NAMALWA (cell line): ENCODE results near the gene ALDH16A1.

Experiments used
- DNase-seq: peaks from one replicate; pipeline ENCODE4 v3.0.0-alpha.2; 2015; ENCODE audit warnings: low spot score

Gene ALDH16A1

DNA sequence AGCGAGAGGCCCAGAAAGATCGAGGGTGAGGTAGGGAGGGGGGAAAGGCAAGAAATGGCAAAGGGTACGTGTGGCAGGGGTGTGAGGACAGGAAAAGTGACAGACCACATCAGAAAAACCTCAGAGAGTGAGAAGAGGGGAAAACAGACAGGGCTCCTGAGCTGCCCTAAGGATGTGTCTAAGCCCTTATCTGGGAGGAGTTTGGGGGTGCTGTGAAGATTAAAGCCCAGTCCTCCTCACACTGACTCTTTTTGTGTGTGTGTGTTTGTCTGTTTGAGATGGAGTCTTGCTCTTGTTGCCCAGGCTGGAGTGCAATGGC is 29.1 kb upstream of the ALDH16A1 start:
- DNase-seq: no peak

GRCh38 chr19:49425178-49425577 is 27.8 kb upstream of the ALDH16A1 start, which contains the start of gene GFY:
Gene GFY, plus strand, starts transcription at chr19:49425388. Its CDS starts 1,043 bp downstream, at chr19:49426431.
- DNase-seq: no peak

GRCh38 chr19:49425922-49426592 is 27.0 kb upstream of the ALDH16A1 start:
- peak; percentile 38 for DNase-seq

- DNase-seq: no peak
These were observed 25.7 kb upstream of the ALDH16A1 start for GRCh38 chr19:49427339-49427738.

GRCh38 chr19:49427855-49428546 is 25.0 kb upstream of the ALDH16A1 start:
- no peak for DNase-seq

GRCh38 chr19:49428547-49429451 is 24.2 kb upstream of the ALDH16A1 start:
- DNase-seq: no peak

DNA sequence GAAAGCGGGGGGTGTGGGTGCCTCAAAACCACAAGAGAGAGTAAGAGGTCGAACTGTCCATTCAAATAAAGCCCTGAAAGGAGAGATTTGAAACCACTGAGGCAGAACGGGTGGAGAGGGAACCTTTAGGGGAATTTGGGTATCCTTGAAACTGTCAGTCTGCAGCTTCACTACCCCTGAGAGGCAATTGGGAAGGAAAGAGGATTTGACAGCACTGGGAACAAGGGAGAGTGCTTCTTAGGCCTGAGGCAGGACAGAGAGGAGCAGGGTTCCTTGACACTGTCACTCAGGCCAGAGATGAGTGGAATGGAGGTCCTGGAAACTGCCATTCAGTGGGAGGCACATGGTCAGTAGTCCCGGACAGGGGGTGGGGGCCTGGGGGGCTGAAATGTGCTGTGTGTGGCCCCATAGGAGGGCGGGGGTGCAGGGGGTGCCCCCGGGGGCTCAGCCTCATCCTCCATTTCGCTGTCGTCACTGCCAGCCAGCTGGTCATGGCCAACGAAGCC is 22.8 kb upstream of the ALDH16A1 start:
- no peak for DNase-seq

DNA sequence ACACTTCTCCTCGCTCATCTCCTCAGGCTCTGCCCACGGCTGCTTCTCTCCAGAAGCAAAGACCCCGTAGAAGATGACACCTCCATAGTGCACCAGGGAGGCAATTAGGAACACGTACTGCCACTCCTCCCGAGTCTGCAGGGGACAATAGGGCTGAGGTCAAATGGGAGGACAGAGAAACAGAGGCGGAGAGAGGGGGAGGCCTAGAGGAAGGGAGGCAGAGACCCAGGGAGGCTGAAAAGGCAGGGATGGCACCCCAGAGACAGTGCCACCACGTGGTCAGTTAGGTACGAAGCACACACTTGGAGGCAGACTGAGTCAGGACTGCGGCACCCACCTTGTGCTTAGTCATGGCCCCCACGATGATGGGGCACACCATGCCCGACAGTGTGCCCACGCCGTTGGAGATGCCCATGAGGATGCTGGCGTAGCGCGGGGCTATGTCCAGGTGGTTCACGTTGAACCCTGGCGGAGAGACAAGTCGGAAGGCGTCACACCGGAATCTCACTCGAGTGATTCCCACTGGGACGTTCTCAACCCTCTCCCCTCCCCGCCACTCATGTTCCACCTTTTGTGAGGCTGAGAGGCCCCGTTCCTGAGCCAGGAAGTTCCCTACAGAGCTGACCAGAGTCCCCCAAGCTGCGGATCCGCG is 22.2 kb upstream of the ALDH16A1 start:
- DNase-seq: peak; percentile 64

GRCh38 chr19:49431330-49431749 is 21.7 kb upstream of the ALDH16A1 start:
- DNase-seq: peak; percentile 56

DNA sequence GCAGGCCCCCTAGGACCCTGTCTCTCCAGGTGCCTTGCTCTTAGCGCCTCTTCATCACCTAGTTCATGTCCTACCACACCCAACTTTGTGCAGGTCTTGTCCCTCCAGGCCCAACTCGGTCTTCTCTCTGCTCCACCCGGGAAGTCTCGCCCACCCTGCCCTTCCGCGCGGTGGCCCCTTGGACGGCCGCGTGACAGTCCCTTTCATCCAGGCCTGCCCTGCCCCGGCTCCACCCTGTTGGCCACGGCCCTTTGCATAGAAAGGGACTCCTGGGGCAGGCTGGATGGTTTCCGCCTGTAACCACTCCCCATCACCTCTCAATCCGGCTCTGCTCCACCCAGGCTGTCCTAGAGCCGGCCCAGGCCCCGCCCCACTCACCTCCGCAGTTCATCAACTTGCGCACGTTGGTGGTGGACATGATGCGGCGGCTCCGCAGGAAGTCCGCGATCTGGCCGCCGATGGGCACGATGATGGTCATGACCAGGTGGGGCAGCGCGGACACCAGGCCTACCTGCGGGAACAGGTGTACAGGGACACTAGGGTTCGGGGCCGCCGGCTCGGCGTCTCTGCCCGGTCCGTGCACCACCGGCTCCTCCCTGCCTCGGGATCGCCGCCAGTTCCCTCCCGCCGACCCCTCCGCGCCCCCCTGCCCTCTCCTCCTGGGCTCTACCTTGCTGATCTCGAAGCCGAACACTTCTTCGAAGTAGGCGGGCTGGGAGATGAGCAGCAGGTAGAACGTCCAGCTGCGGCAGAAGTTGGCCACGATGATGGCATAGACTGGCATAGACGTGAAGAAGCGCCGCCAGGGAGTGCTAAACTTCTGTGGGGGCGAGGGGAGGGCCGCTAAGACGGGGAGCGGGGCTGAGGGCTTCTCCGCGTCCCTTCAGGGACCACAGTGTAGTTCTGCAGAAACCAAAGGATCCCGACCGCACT is 20.6 kb upstream of the ALDH16A1 start:
- DNase-seq: no peak

DNA sequence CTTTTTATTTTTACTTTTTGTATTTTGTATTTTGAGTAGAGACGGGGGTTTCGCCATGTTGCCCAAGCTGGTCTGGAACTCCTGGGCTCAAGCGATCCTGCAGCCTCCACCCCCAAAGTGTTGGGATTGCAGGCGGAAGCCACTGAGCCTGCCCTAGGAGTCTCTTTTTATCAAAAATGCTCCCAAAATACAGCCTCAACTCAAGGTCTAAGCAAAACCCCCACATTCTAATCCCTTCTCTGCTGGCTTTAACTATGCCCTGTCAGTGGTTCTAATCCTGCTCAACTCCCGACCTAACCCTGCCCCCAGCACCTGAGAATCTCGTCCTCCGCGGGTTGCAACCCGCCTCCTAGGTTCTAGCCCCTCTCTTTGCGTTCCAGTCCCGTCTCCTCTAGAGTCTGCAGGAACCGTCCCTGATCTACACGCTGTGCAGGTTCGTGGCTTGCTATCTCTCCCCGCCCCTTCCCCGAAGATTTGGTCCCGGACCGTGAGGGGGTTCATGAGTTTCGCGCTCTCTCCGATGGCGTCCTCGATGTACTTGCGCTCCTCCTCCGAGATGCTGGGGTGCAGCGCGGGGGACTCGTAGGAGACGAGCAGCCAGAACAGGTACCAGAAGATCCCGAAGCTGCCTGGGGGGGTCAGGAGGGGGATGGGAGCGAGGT is 19.7 kb upstream of the ALDH16A1 start:
- DNase-seq: no peak

GRCh38 chr19:49434907-49435583 is 18.0 kb upstream of the ALDH16A1 start:
- DNase-seq: peak; percentile 58

DNA sequence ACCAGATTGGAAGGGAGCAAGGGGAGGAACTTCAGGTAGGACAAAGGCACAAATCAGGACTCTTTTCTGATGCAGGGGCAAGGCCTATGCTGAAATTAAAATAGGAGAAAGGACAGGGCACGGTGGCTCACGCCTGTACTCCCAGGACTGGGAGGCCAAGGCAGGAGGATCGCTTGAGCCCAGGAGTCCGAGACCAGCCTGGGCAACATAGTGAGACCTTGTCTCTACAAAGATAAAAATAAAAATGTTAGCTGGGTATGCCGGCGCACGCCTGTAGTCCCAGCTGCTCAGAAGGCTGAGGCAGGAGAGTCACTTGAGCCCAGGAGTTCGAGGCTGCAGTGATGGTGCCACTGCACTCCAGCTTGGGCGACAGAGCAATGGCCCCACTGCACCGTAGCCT is 17.4 kb upstream of the ALDH16A1 start:
- DNase-seq: no peak

GRCh38 chr19:49436381-49437017 is 16.5 kb upstream of the ALDH16A1 start:
- peak; percentile 67 for DNase-seq

GRCh38 chr19:49437231-49437630 is 15.8 kb upstream of the ALDH16A1 start:
- no peak for DNase-seq

- DNase-seq: no peak
These were observed 14.8 kb upstream of the ALDH16A1 start for GRCh38 chr19:49438261-49438660.

DNA sequence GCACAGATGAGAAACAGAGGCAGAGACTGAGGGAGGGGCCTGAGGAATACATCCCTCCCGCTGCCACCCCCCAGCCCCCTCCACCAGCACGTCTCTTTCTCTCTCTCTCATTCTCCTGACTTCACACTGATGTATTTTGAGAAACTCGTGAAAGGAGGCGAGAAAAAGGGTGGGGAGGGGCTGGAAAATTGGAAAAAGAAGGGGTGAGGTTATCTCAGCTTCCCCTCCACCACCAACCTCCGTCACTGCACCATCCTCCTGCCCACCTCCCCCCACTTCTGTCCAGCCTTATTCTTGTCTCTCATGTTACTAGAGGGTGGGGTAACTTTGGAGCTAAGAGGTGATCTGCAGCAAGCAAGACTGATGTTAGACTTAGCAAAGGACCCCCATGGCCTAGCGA is 13.2 kb upstream of the ALDH16A1 start:
- no peak for DNase-seq

GRCh38 chr19:49440439-49441209 is 12.4 kb upstream of the ALDH16A1 start:
- DNase-seq: no peak
